ENCODE measurements around the gene C1QTNF6.
A peak's percentile ranks its signal among the peaks of the same experiment; 100 is the strongest.
"Not testable (repeated sequence)": the region's sequence is repeated elsewhere in the genome, so short reads cannot be mapped to it uniquely, and the experiment has no call there.

C1QTNF6 gene

DNA sequence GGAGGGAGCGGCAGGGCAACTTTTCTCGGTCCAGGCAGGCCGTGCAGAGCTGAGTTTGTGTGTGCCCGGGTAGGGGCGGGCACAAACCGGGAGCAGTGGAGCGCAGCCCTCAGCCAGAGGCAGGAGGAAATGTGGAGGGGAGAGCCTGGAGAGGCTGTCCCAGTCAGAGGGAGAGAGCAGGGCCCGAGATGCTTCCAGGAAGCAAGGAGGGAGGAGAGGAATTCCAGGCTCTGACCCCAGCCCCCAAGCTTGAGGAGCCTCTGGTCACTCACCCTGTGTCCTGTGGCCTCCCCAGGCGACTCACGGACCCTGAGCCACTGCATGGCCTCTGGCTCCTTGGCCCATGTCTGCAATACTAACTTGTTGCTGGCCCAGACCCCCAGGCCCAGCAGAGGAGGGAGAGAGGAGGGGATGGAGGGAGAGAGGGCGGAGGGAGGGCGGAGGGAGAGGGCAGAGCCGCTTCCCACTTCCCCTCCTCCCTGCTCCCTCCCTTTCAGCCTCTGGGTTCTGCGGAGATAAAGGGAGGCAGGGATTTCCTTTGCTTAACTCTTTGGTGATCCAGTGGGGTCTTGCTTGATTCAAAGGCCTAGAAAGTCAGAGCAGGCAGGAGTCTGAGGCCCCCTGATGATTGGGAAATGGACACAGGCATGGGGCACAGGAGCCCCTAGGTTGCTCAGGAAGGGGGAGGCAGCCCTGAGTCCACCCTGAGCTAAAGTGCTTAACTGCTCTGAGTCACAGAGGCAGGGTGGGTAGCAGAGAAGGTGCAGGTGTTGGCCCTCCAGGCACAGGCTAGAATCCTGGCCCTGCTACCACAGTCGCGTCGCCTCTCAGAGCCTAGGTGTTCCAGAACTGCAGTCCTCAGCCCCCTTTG lies at the start of gene C1QTNF6:
Gene C1QTNF6 (minus strand): TSS at position 357 of the 871 bp plus-strand sequence. CDS start 34 bp downstream, at position 323.
- peak; percentile 87 for DNase-seq (ENCODE audit: low spot score)

- DNase-seq (ENCODE audit: low spot score): no peak
Measured at GRCh38 chr22:37235897-37236607, 48.0 kb upstream of the C1QTNF6 start.

GRCh38 chr22:37234736-37235711 lies 47.0 kb upstream of the C1QTNF6 start:
- no peak for DNase-seq (ENCODE audit: low spot score)

- DNase-seq (ENCODE audit: low spot score): no peak
Measured at GRCh38 chr22:37233751-37234631, 45.9 kb upstream of the C1QTNF6 start.

- not testable (repeated sequence) for DNase-seq (ENCODE audit: low spot score)
Measured at GRCh38 chr22:37233371-37233750, 45.3 kb upstream of the C1QTNF6 start.

- no peak for DNase-seq (ENCODE audit: low spot score)
Measured at GRCh38 chr22:37232140-37232998, 44.3 kb upstream of the C1QTNF6 start.

- no peak for DNase-seq (ENCODE audit: low spot score)
Measured at GRCh38 chr22:37231406-37232139, 43.5 kb upstream of the C1QTNF6 start.

DNA sequence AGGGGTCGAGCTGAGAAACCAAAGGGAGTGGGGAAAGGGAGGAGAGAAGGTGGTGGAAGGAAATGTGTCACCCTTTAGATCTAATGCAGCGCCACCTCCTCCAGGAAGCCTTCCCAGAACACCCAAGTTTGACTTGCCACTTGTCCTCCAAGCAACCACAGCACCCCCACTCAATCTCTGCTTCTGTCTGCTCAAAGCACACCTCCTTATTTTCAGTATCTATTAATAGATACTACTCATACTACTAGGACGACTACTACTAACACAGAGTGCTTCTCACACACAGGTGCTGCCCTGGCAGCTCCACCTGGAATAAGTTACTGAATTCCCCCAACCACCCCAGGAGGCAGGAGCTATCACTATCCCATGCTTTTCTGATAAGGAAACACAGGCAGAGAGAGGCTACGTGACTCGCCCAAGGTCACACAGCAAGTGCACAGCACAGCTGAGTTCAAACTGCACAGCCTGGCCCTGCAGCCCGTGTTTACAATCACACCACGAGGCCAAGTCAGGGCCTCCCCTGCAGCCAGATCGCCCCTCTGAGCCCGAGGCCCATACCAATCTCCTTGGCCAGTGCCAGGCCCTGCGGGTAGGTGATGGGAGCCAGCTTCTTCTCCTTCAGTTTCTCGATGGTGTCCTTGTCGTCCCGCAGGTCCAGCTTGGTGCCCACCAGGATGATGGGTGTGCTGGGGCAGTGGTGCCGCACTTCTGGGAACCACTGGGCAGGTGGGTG lies 42.8 kb upstream of the C1QTNF6 start:
- DNase-seq (ENCODE audit: low spot score): no peak

DNA sequence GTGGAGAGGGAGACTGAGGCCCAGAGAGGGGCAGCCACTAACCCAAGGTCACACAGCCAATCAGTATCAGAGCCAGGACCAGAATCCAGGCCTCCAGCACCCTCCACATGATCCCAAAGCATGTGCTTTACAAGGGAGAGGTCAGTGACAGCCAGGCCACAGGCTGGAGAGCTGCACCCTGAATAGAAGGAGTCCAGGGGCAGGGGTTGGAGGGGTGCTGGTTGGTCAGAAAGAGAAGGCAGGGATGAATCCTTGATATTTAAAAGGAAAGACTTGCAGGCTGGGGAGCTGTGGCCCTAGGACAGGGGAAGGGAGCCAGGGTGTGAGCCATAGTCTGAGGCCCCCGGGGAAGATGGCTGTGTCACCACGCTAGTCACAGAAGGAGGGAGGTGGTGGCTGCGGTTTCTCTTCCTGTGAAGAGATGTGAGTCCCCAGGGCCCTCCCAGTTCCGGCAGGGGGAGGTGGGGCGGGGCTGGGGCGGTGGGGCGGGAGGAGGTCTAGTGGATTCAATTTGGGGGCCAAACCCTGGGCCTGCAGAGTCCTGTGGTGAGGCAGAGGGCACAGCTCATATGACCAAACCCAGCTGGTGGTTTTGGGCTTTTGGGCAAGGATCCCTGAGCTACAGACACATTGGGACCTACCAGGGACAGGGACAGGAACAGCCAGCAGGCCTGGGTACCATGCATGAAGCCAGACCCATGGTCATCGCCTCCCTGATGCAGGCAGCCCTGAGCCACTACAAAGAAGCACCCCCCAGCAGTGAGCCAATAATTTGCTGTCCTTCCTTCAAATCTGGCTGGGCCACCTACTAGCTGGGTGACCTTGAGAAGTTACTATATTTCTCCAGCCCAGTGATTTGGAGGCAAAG lies 42.0 kb upstream of the C1QTNF6 start:
- peak; percentile 43 for DNase-seq (ENCODE audit: low spot score)

DNA sequence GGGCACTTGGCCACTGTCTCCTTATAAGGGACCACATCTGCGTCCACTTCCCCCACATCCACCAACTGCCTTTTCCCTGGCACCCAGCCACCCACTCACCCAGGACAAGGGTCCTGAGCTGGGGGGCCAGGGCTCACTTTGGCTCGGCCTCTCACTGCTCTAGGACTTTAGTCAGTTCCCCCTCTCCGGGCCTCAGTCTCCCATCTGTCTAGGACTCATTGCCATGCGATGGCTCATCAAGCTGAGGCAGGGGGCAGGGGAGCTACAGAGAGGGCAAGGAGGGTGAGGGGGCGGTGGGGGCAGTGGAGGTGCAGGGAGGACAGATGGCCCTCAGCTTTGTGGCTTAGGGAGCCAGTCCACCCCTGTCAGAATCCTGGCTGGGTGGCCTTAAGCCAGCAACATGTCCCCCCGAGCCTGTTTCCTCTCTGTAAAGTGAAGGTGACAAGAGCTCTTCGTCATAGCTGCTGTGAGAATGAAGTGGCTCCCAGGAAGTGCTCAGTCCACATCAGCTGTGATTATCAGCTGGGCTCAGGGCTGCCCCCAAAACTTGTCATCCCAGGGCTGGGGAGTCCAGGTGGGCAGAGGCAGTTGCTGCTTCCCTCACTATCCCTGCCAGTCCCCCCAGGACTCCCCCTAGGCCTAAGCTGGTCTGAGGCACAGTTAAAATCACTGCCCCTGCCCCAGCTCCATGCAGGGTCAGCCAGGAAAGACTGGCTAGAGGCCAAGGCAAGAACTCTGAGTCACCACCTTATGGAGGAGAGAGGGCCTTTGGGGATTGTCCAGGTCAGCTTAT lies 41.2 kb upstream of the C1QTNF6 start:
- DNase-seq (ENCODE audit: low spot score): peak; percentile 77

DNA sequence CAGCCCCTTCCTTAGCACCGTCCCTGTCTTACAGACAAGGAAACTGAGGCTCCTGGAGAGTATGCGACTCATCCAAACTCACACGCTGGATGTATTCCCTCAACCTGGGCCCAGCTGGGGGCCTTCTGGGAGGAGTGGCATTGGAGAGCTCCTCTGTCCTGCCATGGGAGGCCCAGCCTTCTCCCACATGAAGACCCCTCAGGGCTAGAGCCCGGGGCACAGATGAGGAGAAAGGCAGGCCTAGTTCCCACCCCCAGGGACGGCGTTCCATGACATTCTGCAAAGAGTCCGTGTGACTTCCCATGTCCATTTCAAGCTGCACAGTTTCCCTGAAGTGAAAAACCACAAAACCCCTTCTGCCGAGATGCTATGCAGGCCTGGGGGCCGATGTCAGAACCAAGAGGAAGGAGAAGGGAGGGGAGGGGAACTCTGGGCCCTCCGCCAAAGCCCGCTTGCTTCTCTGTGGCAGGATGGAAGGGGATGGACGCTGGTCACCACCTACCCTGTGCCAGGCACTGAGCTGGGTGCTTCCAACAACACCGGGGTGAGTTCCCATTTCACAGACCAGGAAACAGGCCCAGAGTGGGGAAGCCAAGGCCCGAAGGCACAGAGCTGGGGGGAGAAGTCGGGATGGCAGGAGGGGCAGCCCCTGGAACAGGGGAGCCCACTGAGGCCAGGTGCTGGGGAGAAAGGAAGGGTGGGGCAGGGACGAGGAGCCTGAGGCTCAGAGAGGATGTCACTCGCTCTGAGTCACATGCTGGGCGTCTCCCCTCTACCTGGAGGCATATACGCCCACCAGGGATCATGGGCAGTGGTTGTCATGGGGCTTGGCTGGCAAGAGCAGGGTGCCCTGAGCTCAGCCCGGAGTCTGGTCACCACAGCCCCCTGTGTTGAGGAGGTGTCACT lies 40.3 kb upstream of the C1QTNF6 start:
- peak; percentile 43 for DNase-seq (ENCODE audit: low spot score)

- no peak for DNase-seq (ENCODE audit: low spot score)
Measured at GRCh38 chr22:37226514-37226913, 38.5 kb upstream of the C1QTNF6 start.

GRCh38 chr22:37226087-37226486 lies 38.0 kb upstream of the C1QTNF6 start:
- no peak for DNase-seq (ENCODE audit: low spot score)

GRCh38 chr22:37225481-37225880 lies 37.4 kb upstream of the C1QTNF6 start:
- DNase-seq (ENCODE audit: low spot score): no peak

- DNase-seq (ENCODE audit: low spot score): no peak
Measured at GRCh38 chr22:37224757-37225420, 36.8 kb upstream of the C1QTNF6 start.
